Right kidney (tissue), 1 donor: ENCODE data around the gene CRADD.

Source experiments
- DNase-seq: peaks from one replicate; pipeline ENCODE4 v3.0.0-alpha.2; 2016

CRADD gene

DNA sequence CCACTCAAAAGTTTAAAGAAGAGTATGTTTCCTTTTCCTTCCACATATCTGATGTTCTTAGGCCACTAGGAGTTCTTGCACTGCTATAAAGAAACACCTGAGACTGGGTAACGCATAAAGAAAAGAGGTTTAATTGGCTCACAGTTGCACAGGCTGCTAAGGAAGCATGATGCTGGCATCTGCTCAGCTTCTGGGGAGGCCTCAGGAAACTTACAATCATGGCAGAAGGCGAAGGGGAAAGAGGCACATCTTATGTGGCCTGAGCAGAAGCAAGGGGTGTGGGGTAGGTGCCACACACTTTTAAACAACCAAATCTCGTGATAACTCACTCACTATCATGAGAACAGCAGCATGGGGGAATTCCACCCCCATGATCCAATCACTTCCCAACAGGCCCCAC lies 7.7 kb upstream of the CRADD start:
- no peak for DNase-seq

DNA sequence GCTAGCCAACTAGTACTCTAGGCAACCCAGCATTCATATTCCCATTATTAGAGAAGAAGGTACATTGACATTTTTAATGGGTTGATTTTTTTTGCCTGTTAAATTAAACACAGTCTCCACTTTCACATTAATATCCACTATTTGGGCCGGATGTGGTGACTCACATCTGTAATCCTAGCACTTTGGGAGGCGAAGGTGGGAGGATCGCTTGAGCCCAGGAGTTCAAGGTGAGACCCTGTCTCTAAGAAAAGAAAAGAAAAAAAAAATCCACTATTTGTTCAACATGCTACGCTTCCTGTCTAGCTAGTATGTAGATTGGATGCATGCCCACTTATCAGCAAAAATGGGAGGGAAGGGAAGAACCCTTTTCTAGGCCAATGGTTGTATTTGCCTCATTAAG lies 7.1 kb upstream of the CRADD start:
- DNase-seq: no peak

DNA sequence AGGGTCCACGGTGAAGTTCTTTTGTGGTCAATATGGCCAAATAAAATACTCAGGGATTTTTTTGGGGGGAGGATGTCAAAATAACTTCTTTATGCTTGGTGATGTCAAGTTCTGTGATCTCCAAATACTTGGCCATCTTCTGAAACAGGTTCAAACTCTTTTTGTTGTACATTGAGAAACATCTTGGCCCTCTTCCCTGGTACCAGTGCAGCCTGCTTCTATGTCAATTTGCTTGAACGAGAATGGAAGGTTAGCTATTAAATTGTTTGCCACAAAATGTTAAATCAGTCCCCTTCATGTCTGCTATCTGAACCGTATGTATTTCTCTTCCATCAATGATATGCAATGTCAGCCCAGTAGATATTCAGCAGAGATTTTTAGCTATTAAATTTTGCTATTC lies 6.1 kb upstream of the CRADD start:
- DNase-seq: no peak

- no peak for DNase-seq
Measured at GRCh38 chr12:93673084-93673483, 4.1 kb upstream of the CRADD start.

- DNase-seq: no peak
Measured at GRCh38 chr12:93674386-93674785, 2.8 kb upstream of the CRADD start.

- no peak for DNase-seq
Measured at GRCh38 chr12:93676408-93677194, 574 bp upstream of the CRADD start.

DNA sequence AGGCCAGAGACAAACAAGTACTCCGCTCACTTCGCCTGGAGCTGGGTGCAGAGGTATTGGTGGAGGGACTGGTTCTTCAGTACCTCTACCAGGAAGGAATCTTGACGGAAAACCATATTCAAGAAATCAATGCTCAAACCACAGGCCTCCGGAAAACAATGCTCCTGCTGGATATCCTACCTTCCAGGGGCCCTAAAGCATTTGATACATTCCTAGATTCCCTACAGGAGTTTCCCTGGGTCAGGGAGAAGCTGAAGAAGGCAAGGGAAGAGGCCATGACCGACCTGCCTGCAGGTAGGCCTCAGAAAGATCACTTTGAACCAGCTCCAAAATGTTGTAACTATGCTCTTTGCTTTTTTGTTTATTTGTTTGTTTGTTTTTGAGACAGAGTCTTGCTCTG lies 1.6 kb downstream of the CRADD start:
- DNase-seq: no peak

- no peak for DNase-seq
Measured at GRCh38 chr12:93679308-93679925, 2.2 kb downstream of the CRADD start.

- DNase-seq: no peak
Measured at GRCh38 chr12:93680006-93680405, 2.8 kb downstream of the CRADD start.

GRCh38 chr12:93682846-93683261 lies 5.7 kb downstream of the CRADD start:
- DNase-seq: no peak

GRCh38 chr12:93683410-93683809 lies 6.2 kb downstream of the CRADD start:
- no peak for DNase-seq

DNA sequence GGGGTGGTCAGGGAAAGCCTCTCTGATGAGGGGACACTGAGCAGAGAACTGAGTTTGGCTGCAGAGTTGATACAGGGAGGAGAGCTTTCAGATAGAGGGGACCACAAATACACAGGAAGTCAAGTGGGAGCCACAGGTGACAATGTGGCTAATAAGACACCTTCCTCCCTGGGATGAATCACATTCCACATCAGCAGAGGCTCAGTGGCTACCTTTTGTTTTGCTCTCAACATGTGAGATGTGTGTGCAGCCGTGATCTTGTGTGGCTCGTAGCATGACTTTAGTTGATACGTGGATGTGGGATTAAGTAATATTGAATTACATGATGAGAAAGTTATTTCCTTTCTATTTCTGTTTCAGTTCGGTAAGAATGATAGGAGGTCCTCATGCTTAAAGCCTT lies 7.5 kb downstream of the CRADD start:
- DNase-seq: no peak

- DNase-seq: no peak
Measured at GRCh38 chr12:93686572-93687356, 9.6 kb downstream of the CRADD start.

DNA sequence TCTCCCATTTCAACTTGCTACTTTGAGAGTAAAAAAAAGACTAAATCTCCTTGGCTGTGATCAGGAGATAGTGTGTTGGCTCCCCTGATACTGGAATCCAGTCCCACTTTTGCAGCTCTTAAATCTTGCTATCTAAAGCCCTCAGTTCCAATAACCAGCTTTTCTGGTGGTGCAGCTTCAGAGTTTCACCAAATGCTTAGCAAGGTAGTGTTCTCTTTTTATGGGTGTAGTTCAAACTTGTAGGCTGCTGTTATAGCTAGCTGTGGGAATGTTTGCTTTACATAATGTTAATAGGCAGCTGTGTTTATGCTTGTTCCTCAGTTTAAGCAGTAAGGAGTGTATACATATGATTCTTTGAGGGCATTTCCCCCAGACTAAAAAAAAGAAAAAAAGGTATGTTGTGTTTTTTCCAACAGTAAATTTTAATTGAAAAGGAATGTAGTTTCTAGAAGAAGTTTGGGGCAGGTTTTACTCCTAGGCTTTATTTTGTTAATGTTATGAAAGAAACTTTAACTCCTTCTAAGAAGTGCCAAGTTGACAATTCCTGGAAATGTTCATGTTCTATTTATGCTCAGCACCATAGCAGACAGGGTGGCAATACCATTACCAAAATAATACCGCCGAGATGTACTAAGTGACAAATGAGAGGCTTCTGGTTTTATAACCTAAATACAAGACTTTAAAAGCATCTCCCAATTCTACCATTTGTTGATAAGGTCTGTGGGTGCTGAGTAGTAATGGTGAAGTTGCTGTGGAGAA lies 12.1 kb downstream of the CRADD start:
- no peak for DNase-seq

DNA sequence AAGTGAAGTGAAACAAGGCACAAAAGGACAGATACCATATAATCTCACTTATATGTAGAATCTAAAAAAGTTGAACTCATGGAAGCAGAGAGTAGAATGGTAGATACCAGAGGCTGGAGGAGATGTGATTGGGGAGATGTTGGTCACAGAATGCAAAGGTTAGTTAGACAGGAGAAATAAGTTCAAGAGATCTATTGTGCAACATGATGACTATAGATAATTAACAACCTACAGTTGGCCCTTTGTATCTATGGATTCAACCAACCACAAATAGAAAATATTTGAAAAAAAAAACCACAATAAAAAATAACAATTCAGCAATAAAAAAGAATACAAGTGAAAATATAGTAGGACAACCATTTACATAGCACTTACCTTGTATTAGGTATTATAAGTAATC lies 19.3 kb downstream of the CRADD start:
- DNase-seq: no peak

DNA sequence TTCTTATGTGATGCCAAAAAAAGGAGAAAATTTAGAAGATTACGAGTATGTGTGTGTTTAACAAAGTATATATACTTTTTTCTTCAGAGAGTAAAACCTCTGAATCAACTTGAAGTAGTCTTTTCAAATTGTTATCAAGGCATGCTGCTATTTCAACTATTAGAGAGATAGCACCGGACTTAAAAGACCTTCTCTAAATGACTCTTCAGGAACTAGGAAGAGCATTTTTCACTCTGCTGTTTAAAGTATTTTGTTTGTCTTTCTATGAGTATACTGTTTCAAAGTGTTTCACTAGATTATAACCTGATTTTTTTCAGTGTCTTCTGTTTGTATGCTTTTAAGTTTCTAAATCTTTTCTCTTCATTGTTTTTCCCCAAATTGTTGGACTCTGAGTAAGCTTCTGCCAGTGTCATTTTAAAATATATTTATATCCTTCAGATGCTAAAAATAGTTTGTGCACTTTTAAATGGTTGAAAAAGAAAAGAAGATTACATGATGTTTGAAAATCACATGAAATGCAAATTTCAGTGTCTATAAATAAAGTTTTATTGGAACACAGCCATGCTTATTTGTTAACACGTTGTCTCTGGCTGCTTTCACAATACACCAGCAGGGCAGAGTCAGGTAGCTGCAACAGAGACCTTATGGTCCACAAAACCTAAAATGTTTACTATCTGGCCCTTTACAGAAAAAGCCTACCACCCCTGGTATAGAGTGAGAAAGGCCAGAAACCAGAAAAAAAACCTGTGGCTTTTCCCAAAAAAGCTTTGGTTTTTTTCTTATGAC lies 21.3 kb downstream of the CRADD start:
- no peak for DNase-seq

GRCh38 chr12:93699271-93700145 lies 22.3 kb downstream of the CRADD start:
- DNase-seq: no peak

DNA sequence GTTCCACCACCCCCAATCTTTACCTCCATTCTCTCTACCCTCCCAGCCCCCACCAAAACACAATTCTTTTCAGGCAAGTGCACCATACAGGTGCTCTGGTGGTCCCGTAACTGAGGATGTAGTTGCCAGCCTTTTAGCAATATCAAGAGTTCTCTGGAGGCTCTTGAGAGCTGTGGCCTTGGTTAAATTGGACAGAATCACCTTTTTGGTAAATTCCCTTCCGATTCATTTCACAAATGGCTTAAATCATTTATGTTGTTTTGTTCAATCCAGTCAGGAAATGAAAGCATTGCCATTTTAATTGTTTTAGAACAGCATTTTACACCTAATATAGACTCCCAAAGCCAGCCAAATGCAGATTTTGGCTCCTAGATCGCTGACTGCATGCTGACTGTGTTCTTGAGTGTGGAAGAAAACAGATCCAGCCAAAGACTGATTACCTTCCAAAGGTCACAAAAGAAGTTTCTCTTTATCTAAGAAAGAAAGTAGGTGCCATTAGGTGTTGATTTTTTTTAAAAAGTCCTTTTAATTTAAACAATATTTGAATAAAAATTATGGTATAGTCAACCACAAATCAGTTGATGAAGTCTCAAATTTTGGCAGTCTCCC lies 25.6 kb downstream of the CRADD start:
- DNase-seq: no peak

DNA sequence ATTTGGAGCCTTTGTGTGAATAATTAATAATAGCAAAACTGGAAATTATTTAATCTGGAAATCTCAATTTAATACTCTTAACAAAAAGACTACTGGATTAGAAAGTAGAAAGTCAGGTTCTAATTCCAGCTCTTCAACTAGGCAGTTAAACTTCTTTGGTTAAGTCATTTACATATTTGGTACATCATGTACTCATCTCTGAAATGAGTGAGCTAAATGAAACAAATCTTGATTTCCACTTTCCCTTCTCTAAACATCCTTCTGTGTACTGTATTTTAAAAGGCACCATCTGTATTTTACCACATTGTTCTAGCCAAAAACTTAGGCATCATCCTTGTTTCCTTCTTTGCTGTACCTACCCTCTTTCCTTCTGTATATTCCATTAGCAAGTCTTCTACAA lies 26.9 kb downstream of the CRADD start:
- DNase-seq: no peak

DNA sequence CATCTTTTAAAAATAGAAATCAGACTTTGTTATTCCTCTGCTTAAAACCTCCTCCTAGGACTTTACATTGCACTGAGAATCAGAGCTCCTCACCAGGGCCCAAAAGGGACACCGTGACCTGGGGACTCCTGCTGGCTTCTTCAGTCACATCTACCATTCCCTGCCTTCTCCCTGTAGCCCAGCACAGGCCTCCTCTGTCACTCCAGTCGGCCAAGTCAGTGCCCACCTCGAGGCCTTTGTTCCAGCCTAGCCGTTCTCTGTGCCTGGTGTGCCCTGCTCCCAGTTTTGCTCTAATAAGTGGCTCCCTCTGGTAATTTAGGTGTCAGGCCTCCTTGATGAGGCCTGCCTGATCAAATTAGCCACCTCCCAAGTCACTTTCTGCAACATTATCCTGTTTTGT lies 27.4 kb downstream of the CRADD start:
- DNase-seq: no peak
